HEK293T (cell line): ENCODE data around the gene TSPAN10.

Experiments
- CTCF ChIA-PET: fragments of 350-600 bp; formaldehyde crosslinking; extraction: SDS; loops from one replicate; lab custom pipeline; 2021; ENCODE audit warnings: antibody characterized with exemption, inconsistent platforms; lab: Yijun Ruan, JAX
- POLR2A ChIA-PET: fragments of 350-600 bp; formaldehyde crosslinking; extraction: SDS; loops from one replicate; lab custom pipeline; 2020; ENCODE audit warnings: antibody characterized with exemption, inconsistent platforms; lab: Yijun Ruan, JAX
- DNase-seq: peaks from one replicate; pipeline ENCODE4 v3.0.0; 2012; ENCODE audit warnings: mixed read lengths; ENCODE audit errors: extremely low spot score
- ARNT ChIP-seq: fragments of 450-650 bp; IDR thresholded peaks from 2 replicates; pipeline ENCODE4 v1.6.1; 2017; ENCODE audit warnings: mild to moderate bottlenecking
- BHLHE40 ChIP-seq: fragments of 450-650 bp; IDR thresholded peaks from 2 replicates; pipeline ENCODE4 v1.6.1; 2016; ENCODE audit warnings: mild to moderate bottlenecking, moderate library complexity, borderline replicate concordance
- CTBP1 ChIP-seq: fragments of 450-650 bp; IDR thresholded peaks from 2 replicates; pipeline ENCODE4 v1.6.1; 2016; ENCODE audit warnings: borderline replicate concordance
- ELF4 ChIP-seq: fragments of 450-650 bp; IDR thresholded peaks from 2 replicates; pipeline ENCODE4 v1.6.1; 2017; ENCODE audit warnings: antibody characterized with exemption
- FOXA1 ChIP-seq: fragments of 450-650 bp; IDR thresholded peaks from 2 replicates; pipeline ENCODE4 v1.6.1; 2016; ENCODE audit warnings: mild to moderate bottlenecking
- FOXK2 ChIP-seq: fragments of 450-650 bp; IDR thresholded peaks from 2 replicates; pipeline ENCODE4 v1.6.1; 2016; ENCODE audit warnings: mild to moderate bottlenecking
- FOXM1 ChIP-seq: fragments of 450-650 bp; IDR thresholded peaks from 2 replicates; pipeline ENCODE4 v1.6.1; 2017; ENCODE audit warnings: mild to moderate bottlenecking, borderline replicate concordance
- HDGF ChIP-seq: fragments of 450-650 bp; IDR thresholded peaks from 2 replicates; pipeline ENCODE4 v1.6.1; 2017; ENCODE audit warnings: antibody characterized with exemption, borderline replicate concordance
- L3MBTL2 ChIP-seq: fragments of 450-650 bp; conservative IDR thresholded peaks from 2 replicates; pipeline ENCODE4 v1.6.1; 2016; ENCODE audit warnings: mild to moderate bottlenecking
- LEF1 ChIP-seq: fragments of 450-650 bp; IDR thresholded peaks from 2 replicates; pipeline ENCODE4 v1.6.1; 2017; ENCODE audit warnings: mild to moderate bottlenecking, borderline replicate concordance
- NFRKB ChIP-seq: fragments of 450-650 bp; IDR thresholded peaks from 2 replicates; pipeline ENCODE4 v1.6.1; 2016; ENCODE audit warnings: mild to moderate bottlenecking, moderate library complexity
- PKNOX1 ChIP-seq: fragments of 450-650 bp; IDR thresholded peaks from 2 replicates; pipeline ENCODE4 v1.6.1; 2016
- SP1 ChIP-seq: fragments of 450-650 bp; IDR thresholded peaks from 2 replicates; pipeline ENCODE4 v1.6.1; 2017
- SUZ12 ChIP-seq: fragments of 450-650 bp; IDR thresholded peaks from 2 replicates; pipeline ENCODE4 v1.6.1; 2016; ENCODE audit warnings: mild to moderate bottlenecking
- TARDBP ChIP-seq: fragments of 450-650 bp; IDR thresholded peaks from 2 replicates; pipeline ENCODE4 v1.6.1; 2016
- ZNF384 ChIP-seq: fragments of 450-650 bp; IDR thresholded peaks from 2 replicates; pipeline ENCODE4 v1.6.1; 2016

Gene TSPAN10

GRCh38 chr17:81695211-81695610 lies 58.2 kb downstream of the TSPAN10 start:
- ChIA-PET CTCF (no interaction called here), POLR2A (interaction anchor here (2.1 to 2.3 kb wide), 2 partner anchors 11 to 14 kb away, joined by 9 to 24 read pairs; partner anchors contain the start of genes ARL16 and HGS)
- no peak for DNase-seq
- TF ChIP-seq ELF4, result no peak
- TF ChIP-seq CTBP1, result no peak
- TF ChIP-seq SUZ12, result no peak
- no peak for TF ChIP-seq ZNF384
- no peak for TF ChIP-seq LEF1
- no peak for TF ChIP-seq NFRKB
- no peak for TF ChIP-seq TARDBP
- TF ChIP-seq ARNT, result no peak
- TF ChIP-seq SP1, result no peak

GRCh38 chr17:81695801-81696200 lies 58.8 kb downstream of the TSPAN10 start:
- CTCF ChIA-PET, result interaction anchor here (0.5 kb wide), 1 partner anchor 947 kb away, joined by 3 read pairs; no protein-coding TSS in a partner anchor
- POLR2A ChIA-PET, result interaction anchor here (2.1 to 2.3 kb wide), 2 partner anchors 11 to 14 kb away, joined by 9 to 24 read pairs; partner anchors contain the start of genes ARL16 and HGS
- no peak for TF ChIP-seq SUZ12
- no peak for TF ChIP-seq ELF4
- TF ChIP-seq LEF1, result no peak
- TF ChIP-seq TARDBP, result no peak
- no peak for TF ChIP-seq CTBP1
- TF ChIP-seq FOXA1, result no peak
- no peak for TF ChIP-seq HDGF
- no peak for TF ChIP-seq FOXK2
- TF ChIP-seq ARNT, result no peak
- TF ChIP-seq L3MBTL2, result no peak
- TF ChIP-seq FOXM1, result no peak
- TF ChIP-seq ZNF384, result no peak

GRCh38 chr17:81696218-81696941 lies 59.4 kb downstream of the TSPAN10 start:
- DNase-seq, result no peak
- ChIA-PET CTCF (interaction anchor here (0.5 kb wide), 1 partner anchor 947 kb away, joined by 3 read pairs; no protein-coding TSS in a partner anchor), POLR2A (interaction anchor here (2.1 to 2.3 kb wide), 2 partner anchors 12 to 13 kb away, joined by 9 to 24 read pairs; partner anchors contain the start of genes ARL16 and HGS)
- TF ChIP-seq ELF4, result no peak
- TF ChIP-seq LEF1, result no peak
- no peak for TF ChIP-seq FOXM1
- no peak for TF ChIP-seq HDGF
- TF ChIP-seq NFRKB, result no peak
- no peak for TF ChIP-seq BHLHE40
- TF ChIP-seq PKNOX1, result no peak
- TF ChIP-seq SP1, result no peak
- TF ChIP-seq TARDBP, result no peak
- no peak for TF ChIP-seq ZNF384
- TF ChIP-seq ARNT, result no peak
- no peak for TF ChIP-seq L3MBTL2
- no peak for TF ChIP-seq FOXA1
- no peak for TF ChIP-seq CTBP1
- TF ChIP-seq FOXK2, result no peak
- no peak for TF ChIP-seq SUZ12

More at GRCh38 chr17:81695801-81696200, 58.8 kb downstream of the TSPAN10 start:
- DNase-seq, result no peak

GRCh38 chr17:81697261-81698044 lies 60.5 kb downstream of the TSPAN10 start:
- CTCF ChIA-PET, result interaction anchor here (0.7 kb wide), 1 partner anchor 98 kb away, joined by 4 read pairs; no protein-coding TSS in a partner anchor
- POLR2A ChIA-PET, result interaction anchor here (2.1 to 2.3 kb wide), 2 partner anchors 12 to 13 kb away, joined by 9 to 24 read pairs; partner anchors contain the start of genes ARL16 and HGS
- TF ChIP-seq FOXM1, result no peak
- no peak for TF ChIP-seq HDGF
- no peak for TF ChIP-seq L3MBTL2
- no peak for TF ChIP-seq FOXA1
- TF ChIP-seq TARDBP, result no peak
- no peak for DNase-seq
